NCI-H2029 (cell line): ENCODE measurements around the gene PSMD1.

Source experiments
- DNase-seq: peaks from one replicate; lab custom pipeline; 2025; lab: John Stamatoyannopoulos, UW

Gene PSMD1

GRCh38 chr2:231161252-231161839 is 104.7 kb downstream of the PSMD1 start:
- DNase-seq, result no peak

GRCh38 chr2:231161877-231162329 is 105.2 kb downstream of the PSMD1 start:
- no peak for DNase-seq

- DNase-seq, result no peak
Measured at GRCh38 chr2:231163011-231163410, 106.3 kb downstream of the PSMD1 start.

GRCh38 chr2:231163414-231164095 is 106.9 kb downstream of the PSMD1 start:
- DNase-seq, result no peak

- DNase-seq, result no peak
Measured at GRCh38 chr2:231167745-231168459, 111.2 kb downstream of the PSMD1 start.

GRCh38 chr2:231168460-231169139 is 111.9 kb downstream of the PSMD1 start:
- DNase-seq, result no peak

GRCh38 chr2:231169488-231169887 is 112.8 kb downstream of the PSMD1 start:
- DNase-seq, result no peak

GRCh38 chr2:231170055-231170454 is 113.4 kb downstream of the PSMD1 start:
- DNase-seq, result no peak

GRCh38 chr2:231172025-231172424 is 115.4 kb downstream of the PSMD1 start:
- DNase-seq, result no peak

GRCh38 chr2:231174211-231174651 is 117.6 kb downstream of the PSMD1 start:
- no peak for DNase-seq

- no peak for DNase-seq
Measured at GRCh38 chr2:231176066-231176465, 119.4 kb downstream of the PSMD1 start.

GRCh38 chr2:231177156-231178025 is 120.7 kb downstream of the PSMD1 start:
- DNase-seq, result no peak

GRCh38 chr2:231178805-231179204 is 122.1 kb downstream of the PSMD1 start:
- peak; percentile 7 for DNase-seq

GRCh38 chr2:231181860-231182512 is 125.3 kb downstream of the PSMD1 start:
- DNase-seq, result no peak

GRCh38 chr2:231182513-231182899 is 125.8 kb downstream of the PSMD1 start:
- no peak for DNase-seq

GRCh38 chr2:231183851-231184250 is 127.2 kb downstream of the PSMD1 start:
- DNase-seq, result no peak

GRCh38 chr2:231184319-231184718 is 127.7 kb downstream of the PSMD1 start:
- DNase-seq, result no peak

GRCh38 chr2:231185050-231185725 is 128.5 kb downstream of the PSMD1 start:
- no peak for DNase-seq

GRCh38 chr2:231185886-231186285 is 129.2 kb downstream of the PSMD1 start:
- DNase-seq, result no peak

GRCh38 chr2:231186325-231186724 is 129.7 kb downstream of the PSMD1 start:
- DNase-seq, result no peak
